CD4-positive, alpha-beta T cell treated with Interleukin-6 at 100 ng/mL for 8 hours (primary cell): Measurements from ENCODE around the gene CDK4.

ENCODE experiments used
- DNase-seq: peaks from one replicate; pipeline ENCODE4 v3.0.0-alpha.2; 2020; ENCODE audit warnings: mixed read lengths, low spot score

CDK4 gene

DNA sequence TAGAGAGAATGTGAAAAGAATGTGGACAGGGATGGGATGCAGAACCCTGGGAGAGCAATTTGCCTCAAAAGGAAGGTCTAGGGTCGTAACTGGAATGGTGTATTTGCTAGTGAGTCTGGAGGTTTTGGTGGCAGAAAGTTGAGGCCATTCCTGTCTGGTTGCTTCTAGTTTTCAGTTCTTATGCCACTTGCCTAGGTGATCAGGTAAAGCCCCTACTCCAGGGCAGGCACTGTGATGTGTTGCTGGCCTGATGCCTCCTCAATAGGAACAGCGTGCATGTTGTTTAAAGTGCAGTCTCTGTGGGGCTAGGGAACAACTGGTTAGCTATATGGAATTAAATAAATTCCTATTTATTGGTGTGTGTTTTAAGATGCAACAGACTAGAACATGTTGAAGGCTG, 51.8 kb downstream of the CDK4 start:
- DNase-seq = no peak

GRCh38 chr12:57698414-57698813, 53.7 kb downstream of the CDK4 start:
- DNase-seq = no peak
